Cortex of kidney (tissue), 1 donor: ENCODE measurements around the gene CTBP1.

ENCODE experiments used
- DNase-seq: peaks from one replicate; lab custom pipeline; 2025; lab: John Stamatoyannopoulos, UW

The CTBP1 gene

GRCh38 chr4:1223841-1224809 is 24.8 kb downstream of the CTBP1 start:
- DNase-seq = no peak

GRCh38 chr4:1222938-1223690 is 25.8 kb downstream of the CTBP1 start:
- no peak for DNase-seq

- DNase-seq = no peak
Observed at GRCh38 chr4:1222036-1222789, 26.7 kb downstream of the CTBP1 start.

GRCh38 chr4:1221155-1221870 is 27.6 kb downstream of the CTBP1 start:
- no peak for DNase-seq

GRCh38 chr4:1220566-1220965 is 28.4 kb downstream of the CTBP1 start:
- DNase-seq = no peak

- DNase-seq = no peak
Observed at GRCh38 chr4:1219566-1219950, 29.4 kb downstream of the CTBP1 start.

- DNase-seq = no peak
Observed at GRCh38 chr4:1218634-1219565, 30.0 kb downstream of the CTBP1 start.

GRCh38 chr4:1217366-1217765 is 31.6 kb downstream of the CTBP1 start:
- no peak for DNase-seq

GRCh38 chr4:1216869-1217294 is 32.0 kb downstream of the CTBP1 start:
- no peak for DNase-seq

GRCh38 chr4:1216076-1216614 is 32.8 kb downstream of the CTBP1 start:
- DNase-seq = no peak

GRCh38 chr4:1215141-1216075 is 33.5 kb downstream of the CTBP1 start:
- DNase-seq = no peak

GRCh38 chr4:1214101-1215095 is 34.5 kb downstream of the CTBP1 start:
- no peak for DNase-seq

- DNase-seq = no peak
Observed at GRCh38 chr4:1213336-1213995, 35.5 kb downstream of the CTBP1 start.

- no peak for DNase-seq
Observed at GRCh38 chr4:1212546-1213335, 36.2 kb downstream of the CTBP1 start.

- DNase-seq = no peak
Observed at GRCh38 chr4:1211891-1212545, 36.9 kb downstream of the CTBP1 start.

- DNase-seq = no peak
Observed at GRCh38 chr4:1211371-1211770, 37.6 kb downstream of the CTBP1 start.
